Activated CD4-positive, alpha-beta T cell treated with anti-CD3 and anti-CD28 coated beads for 48 hours (primary cell): ENCODE results near the gene CD79A.
"Not testable (repeated sequence)": the region's sequence is repeated elsewhere in the genome, so short reads cannot be mapped to it uniquely, and the experiment has no call there.

ENCODE experiments used
- DNase-seq: peaks from one replicate; pipeline ENCODE4 v3.0.0-alpha.2; 2020

CD79A gene

GRCh38 chr19:41863209-41863931, 13.7 kb upstream of the CD79A start:
- peak; percentile 5 for DNase-seq

DNA sequence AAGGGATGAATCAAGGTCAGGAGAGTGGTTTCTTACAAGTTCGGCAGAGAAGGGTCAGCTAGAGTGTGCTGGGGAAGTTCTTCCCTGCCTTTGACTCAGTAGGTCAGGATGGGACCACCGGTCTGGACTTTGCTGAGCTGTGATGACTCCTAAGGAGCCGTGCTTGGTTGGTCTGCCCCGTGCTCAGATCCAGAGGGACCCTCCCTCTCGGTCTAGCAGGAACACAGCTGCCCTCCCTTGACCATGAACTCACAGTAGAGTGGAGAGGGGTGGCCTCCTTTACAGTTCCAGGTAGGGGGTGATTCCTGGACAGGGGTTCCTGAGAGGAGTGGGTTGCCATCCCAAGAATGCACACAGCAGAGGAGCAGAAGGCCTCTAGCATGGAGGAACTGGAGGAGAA, 12.7 kb upstream of the CD79A start:
- DNase-seq = no peak

DNA sequence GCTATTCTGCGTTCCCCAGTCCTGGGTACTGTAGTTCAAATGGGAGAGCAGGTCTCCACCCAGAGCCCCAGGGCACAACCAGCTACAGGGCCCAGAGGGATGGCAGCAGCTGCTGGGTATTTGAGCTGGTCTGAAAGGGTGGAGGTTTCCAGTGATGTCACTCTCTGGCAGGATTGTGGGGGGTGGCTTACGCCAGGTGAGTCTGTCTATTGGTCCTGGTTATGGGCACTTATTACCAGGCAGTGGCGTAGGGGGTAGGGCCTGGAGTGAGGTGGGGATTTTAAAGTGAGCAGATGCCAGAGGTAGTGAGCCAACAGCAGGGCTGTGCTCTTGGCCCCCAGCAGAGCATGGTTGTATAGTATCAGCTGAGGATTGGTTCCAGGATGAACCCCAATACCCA, 10.8 kb upstream of the CD79A start:
- peak; percentile 44 for DNase-seq

- no peak for DNase-seq
Observed at GRCh38 chr19:41868120-41868988, 8.7 kb upstream of the CD79A start.

DNA sequence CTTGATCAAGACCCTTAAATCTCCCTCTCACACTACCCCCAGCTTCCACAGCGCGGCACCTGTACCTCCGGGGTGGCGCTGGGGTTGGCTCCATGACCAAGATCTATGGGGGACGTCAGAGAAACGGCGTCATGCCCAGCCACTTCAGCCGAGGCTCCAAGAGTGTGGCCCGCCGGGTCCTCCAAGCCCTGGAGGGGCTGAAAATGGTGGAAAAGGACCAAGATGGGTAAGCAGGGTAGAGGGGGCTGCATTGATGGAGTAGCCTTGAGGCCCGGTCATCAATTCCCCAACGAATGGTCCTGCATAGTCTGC, 8.1 kb upstream of the CD79A start:
- no peak for DNase-seq

- DNase-seq = no peak
Observed at GRCh38 chr19:41869374-41869955, 7.6 kb upstream of the CD79A start.

- peak; percentile 52 for DNase-seq
Observed at GRCh38 chr19:41870401-41870873, 6.6 kb upstream of the CD79A start.

- DNase-seq = peak; percentile 80
Observed at GRCh38 chr19:41871573-41872383, 5.3 kb upstream of the CD79A start.

- DNase-seq = no peak
Observed at GRCh38 chr19:41872384-41872774, 4.7 kb upstream of the CD79A start.

GRCh38 chr19:41872775-41873647, 4.1 kb upstream of the CD79A start:
- peak; percentile 76 for DNase-seq

DNA sequence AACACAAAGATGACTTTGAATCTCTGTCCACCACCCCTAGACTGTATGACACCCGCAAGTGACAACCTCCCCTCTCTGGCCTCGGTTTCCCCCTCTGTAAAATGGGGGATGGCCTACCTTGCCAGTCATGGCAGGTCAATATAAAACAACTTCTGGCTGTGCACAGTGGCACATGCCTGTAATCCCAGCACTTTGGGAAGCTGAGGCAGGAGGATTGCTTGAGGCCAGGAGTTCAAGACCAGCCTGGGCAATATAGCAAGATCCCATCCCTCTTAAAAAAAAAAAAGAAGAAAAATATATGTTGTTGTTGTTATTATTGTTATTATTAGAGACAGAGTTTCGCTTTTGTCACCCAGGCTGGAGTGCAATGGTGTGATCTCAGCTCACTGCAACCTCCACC, 1.1 kb upstream of the CD79A start:
- DNase-seq = not testable (repeated sequence)

GRCh38 chr19:41877916-41878905, 1.1 kb downstream of the CD79A start:
- no peak for DNase-seq

GRCh38 chr19:41879080-41879479, 2.0 kb downstream of the CD79A start:
- DNase-seq = no peak

GRCh38 chr19:41879670-41880328, 2.7 kb downstream of the CD79A start:
- DNase-seq = no peak

DNA sequence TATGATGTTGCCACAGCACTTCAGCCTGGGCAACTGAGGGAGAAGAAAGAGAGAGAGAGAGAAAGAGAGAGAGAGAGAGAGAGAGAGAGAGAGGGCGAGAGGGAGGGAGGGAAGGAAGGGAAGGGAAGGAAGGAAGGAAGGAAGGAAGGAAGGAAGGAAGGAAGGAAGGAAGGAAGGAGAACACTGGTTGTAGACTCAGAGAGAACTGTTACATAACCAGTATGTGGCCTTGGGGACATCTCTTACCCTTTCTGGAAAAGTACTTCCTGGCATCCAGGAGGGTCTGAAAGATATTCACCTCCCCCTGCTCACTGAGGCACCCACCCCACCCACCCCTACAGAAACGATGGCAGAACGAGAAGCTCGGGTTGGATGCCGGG, 3.2 kb downstream of the CD79A start:
- DNase-seq = no peak

- DNase-seq = peak; percentile 65
Observed at GRCh38 chr19:41882568-41883462, 5.7 kb downstream of the CD79A start, which contains the start of gene ARHGEF1. Gene ARHGEF1, plus strand, starts transcription at chr19:41883184. Its CDS starts 4,899 bp downstream, at chr19:41888083.

GRCh38 chr19:41883463-41883820, 6.4 kb downstream of the CD79A start:
- DNase-seq = no peak

DNA sequence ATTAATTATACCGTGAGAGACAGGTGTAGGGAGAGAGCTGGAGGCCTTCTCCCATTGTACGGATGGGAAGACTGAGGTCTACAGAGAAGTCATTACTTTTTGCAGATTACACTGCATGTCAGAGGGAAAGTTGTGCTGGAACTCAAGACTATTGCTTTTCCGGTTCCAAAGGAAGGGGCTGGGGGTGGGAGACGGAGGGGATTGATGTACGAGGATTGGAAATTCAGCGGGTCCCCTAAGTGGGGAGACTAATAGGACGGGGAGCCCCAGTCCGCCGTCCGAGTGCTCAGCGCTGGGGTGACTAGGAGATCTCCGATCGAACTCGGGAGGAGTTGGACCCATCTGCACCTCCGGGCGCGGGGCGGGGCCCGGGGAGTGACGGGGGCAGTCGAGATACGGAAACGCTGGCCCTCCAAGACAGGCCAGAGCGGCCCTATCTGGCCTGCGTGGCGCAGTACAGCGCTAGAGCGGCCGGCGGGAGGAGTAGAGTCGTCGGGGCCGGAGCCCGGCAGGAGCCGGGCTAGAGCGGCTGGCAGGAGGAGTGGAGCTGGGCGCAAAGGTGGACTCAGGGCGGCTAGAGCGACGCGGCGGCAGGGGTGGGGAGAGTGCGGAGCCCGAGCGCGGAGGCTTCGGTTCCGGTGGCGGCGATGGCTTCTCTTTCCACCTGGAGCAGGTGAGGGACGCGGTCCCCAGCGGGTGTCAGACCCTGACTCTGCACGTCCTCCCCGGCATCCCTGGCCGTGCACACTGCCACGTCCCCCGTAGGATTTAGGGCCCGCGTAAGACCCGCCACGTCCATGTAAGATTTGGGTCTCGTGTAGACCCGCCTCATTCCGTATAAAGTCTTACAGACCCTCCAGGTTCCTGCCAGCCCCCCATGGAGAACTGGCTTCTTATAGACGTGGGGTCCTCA, 7.0 kb downstream of the CD79A start:
- peak; percentile 94 for DNase-seq
